NCI-H2227 (cell line): Measurements from ENCODE around the gene SBK2.
A peak's percentile ranks its signal among the peaks of the same experiment; 100 is the strongest.

Source experiments
- DNase-seq: peaks from one replicate; lab custom pipeline; 2025; ENCODE audit not compliant: unreplicated experiment; lab: John Stamatoyannopoulos, UW

SBK2 gene

GRCh38 chr19:55559684-55560083 lies 22.8 kb upstream of the SBK2 start:
- no peak for DNase-seq

- no peak for DNase-seq
Observed at GRCh38 chr19:55554741-55555152, 17.8 kb upstream of the SBK2 start.

GRCh38 chr19:55554302-55554701 lies 17.4 kb upstream of the SBK2 start:
- DNase-seq, result no peak

GRCh38 chr19:55553217-55554182 lies 16.6 kb upstream of the SBK2 start:
- DNase-seq, result no peak

- DNase-seq, result no peak
Observed at GRCh38 chr19:55552620-55553019, 15.7 kb upstream of the SBK2 start.

- DNase-seq, result no peak
Observed at GRCh38 chr19:55552206-55552605, 15.3 kb upstream of the SBK2 start.

- DNase-seq, result no peak
Observed at GRCh38 chr19:55550321-55550650, 13.4 kb upstream of the SBK2 start.

- DNase-seq, result peak; percentile 81
Observed at GRCh38 chr19:55549500-55550320, 12.8 kb upstream of the SBK2 start.

GRCh38 chr19:55546822-55547614 lies 10.1 kb upstream of the SBK2 start:
- no peak for DNase-seq

- DNase-seq, result no peak
Observed at GRCh38 chr19:55546011-55546410, 9.1 kb upstream of the SBK2 start.

- no peak for DNase-seq
Observed at GRCh38 chr19:55545443-55545842, 8.5 kb upstream of the SBK2 start, which contains the start of gene SBK3. Gene SBK3 (minus strand): TSS chr19:55545543. CDS start chr19:55545543, 0 bp downstream.

GRCh38 chr19:55544776-55545439 lies 8.0 kb upstream of the SBK2 start:
- DNase-seq, result no peak

- DNase-seq, result no peak
Observed at GRCh38 chr19:55544014-55544413, 7.1 kb upstream of the SBK2 start.

- no peak for DNase-seq
Observed at GRCh38 chr19:55543567-55543966, 6.6 kb upstream of the SBK2 start.

GRCh38 chr19:55542292-55542855 lies 5.4 kb upstream of the SBK2 start:
- no peak for DNase-seq

- no peak for DNase-seq
Observed at GRCh38 chr19:55541091-55541490, 4.2 kb upstream of the SBK2 start.

GRCh38 chr19:55540619-55541018 lies 3.7 kb upstream of the SBK2 start:
- no peak for DNase-seq

- no peak for DNase-seq
Observed at GRCh38 chr19:55539090-55539984, 2.4 kb upstream of the SBK2 start.

GRCh38 chr19:55538132-55538531 lies 1.2 kb upstream of the SBK2 start:
- DNase-seq, result no peak
